H9 (cell line): ENCODE measurements around the gene ERC1. TPM values are rescaled to one million over a fixed set of nuclear protein-coding genes. Genes with fewer than 3 reads are reported as not detected.
"Not testable (repeated sequence)": the region's sequence is repeated elsewhere in the genome, so short reads cannot be mapped to it uniquely, and the experiment has no call there.

Experiments
- DNase-seq: peaks from one replicate; pipeline ENCODE4 v3.0.0-alpha.2; 2017
- H2AFZ ChIP-seq: one replicate; pipeline ENCODE4 v1.6.1; 2013; ENCODE audit warnings: mild to moderate bottlenecking, low read length, control low read depth, moderate library complexity
- H2AK5ac ChIP-seq: 2 replicates; pipeline ENCODE4 v1.6.1; 2013; ENCODE audit warnings: low read length, control low read depth, mixed read lengths; ENCODE audit not compliant: insufficient read length
- H2BK120ac ChIP-seq: one replicate; pipeline ENCODE4 v1.6.1; 2013; ENCODE audit warnings: low read depth, mild to moderate bottlenecking, low read length, control low read depth, inconsistent platforms; ENCODE audit not compliant: poor library complexity, severe bottlenecking
- H2BK12ac ChIP-seq: 2 replicates; pipeline ENCODE4 v1.6.1; 2013; ENCODE audit warnings: low read length, control low read depth, mixed read lengths, low read depth; ENCODE audit not compliant: insufficient read length
- H2BK15ac ChIP-seq: 2 replicates; pipeline ENCODE4 v1.6.1; 2013; ENCODE audit warnings: low read depth, low read length, control low read depth
- H2BK20ac ChIP-seq: one replicate; pipeline ENCODE4 v1.6.1; 2013; ENCODE audit warnings: low read depth, mild to moderate bottlenecking, low read length, control low read depth, inconsistent platforms; ENCODE audit not compliant: poor library complexity, severe bottlenecking
- H2BK5ac ChIP-seq: 2 replicates; pipeline ENCODE4 v1.6.1; 2013; ENCODE audit warnings: low read length, control low read depth, mixed read lengths; ENCODE audit not compliant: insufficient read length
- H3K14ac ChIP-seq: 2 replicates; pipeline ENCODE4 v1.6.1; 2013; ENCODE audit warnings: low read length, control low read depth; ENCODE audit not compliant: insufficient read depth
- H3K18ac ChIP-seq: 2 replicates; pipeline ENCODE4 v1.6.1; 2013; ENCODE audit warnings: low read depth, mild to moderate bottlenecking, mixed read lengths, low read length, control low read depth; ENCODE audit not compliant: insufficient read length
- H3K23ac ChIP-seq: 2 replicates; pipeline ENCODE4 v1.6.1; 2013; ENCODE audit warnings: low read length, control low read depth, mixed read lengths, low read depth; ENCODE audit not compliant: insufficient read length
- H3K23me2 ChIP-seq: 2 replicates; pipeline ENCODE4 v1.6.1; 2013; ENCODE audit warnings: low read depth, mild to moderate bottlenecking, mixed read lengths, low read length, control low read depth; ENCODE audit not compliant: insufficient read length, poor library complexity, severe bottlenecking
- H3K27ac ChIP-seq: 2 replicates; pipeline ENCODE4 v1.5.1; 2013; ENCODE audit warnings: low read length, control low read depth, mixed read lengths, low read depth; ENCODE audit not compliant: insufficient read length
- H3K27me3 ChIP-seq: 2 replicates; pipeline ENCODE4 v1.6.1; 2013; ENCODE audit warnings: low read length, control low read depth, inconsistent platforms; ENCODE audit not compliant: insufficient read depth
- H3K4ac ChIP-seq: 2 replicates; pipeline ENCODE4 v1.6.1; 2013; ENCODE audit warnings: low read depth, mild to moderate bottlenecking, control low read depth, inconsistent platforms, low read length, moderate library complexity
- H3K4me1 ChIP-seq: 2 replicates; pipeline ENCODE4 v1.6.1; 2013; ENCODE audit warnings: low read length, control low read depth, inconsistent platforms; ENCODE audit not compliant: insufficient read depth
- H3K4me2 ChIP-seq: 2 replicates; pipeline ENCODE4 v1.6.1; 2013; ENCODE audit warnings: low read length, control low read depth, mixed read lengths; ENCODE audit not compliant: insufficient read length, insufficient read depth
- H3K56ac ChIP-seq: 2 replicates; pipeline ENCODE4 v1.6.1; 2013; ENCODE audit warnings: low read depth, mild to moderate bottlenecking, mixed read lengths, low read length, control low read depth; ENCODE audit not compliant: insufficient read length
- H3K79me1 ChIP-seq: 2 replicates; pipeline ENCODE4 v1.6.1; 2013; ENCODE audit warnings: low read depth, mild to moderate bottlenecking, moderate library complexity, low read length, control low read depth, inconsistent platforms; ENCODE audit not compliant: insufficient read depth, poor library complexity, severe bottlenecking
- H3K79me2 ChIP-seq: 2 replicates; pipeline ENCODE4 v1.6.1; 2013; ENCODE audit warnings: low read length, control low read depth, inconsistent platforms; ENCODE audit not compliant: insufficient read depth
- H3K9ac ChIP-seq: 2 replicates; pipeline ENCODE4 v1.6.1; 2013; ENCODE audit warnings: low read length, control low read depth, mixed read lengths; ENCODE audit not compliant: insufficient read length; ENCODE audit errors: extremely low read depth
- H3K9me3 ChIP-seq: one replicate; pipeline ENCODE4 v1.6.1; 2013; ENCODE audit warnings: low read depth, low read length, inconsistent platforms; ENCODE audit not compliant: control insufficient read depth
- H3T11ph ChIP-seq: one replicate; pipeline ENCODE4 v1.6.1; 2013; ENCODE audit warnings: mild to moderate bottlenecking, low read length, control low read depth, inconsistent platforms
- H4K20me1 ChIP-seq: one replicate; pipeline ENCODE4 v1.6.1; 2013; ENCODE audit not compliant: control insufficient read depth, insufficient read length, insufficient read depth
- H4K5ac ChIP-seq: 2 replicates; pipeline ENCODE4 v1.6.1; 2013; ENCODE audit warnings: low read depth, mild to moderate bottlenecking, mixed read lengths, low read length, control low read depth; ENCODE audit not compliant: insufficient read length
- H4K8ac ChIP-seq: replicated peaks from 2 replicates; pipeline ENCODE4 v1.6.1; 2013; ENCODE audit warnings: low read length, control low read depth, mixed read lengths, low read depth; ENCODE audit not compliant: insufficient read length
- H4K91ac ChIP-seq: 2 replicates; pipeline ENCODE4 v1.6.1; 2013; ENCODE audit warnings: low read depth, mild to moderate bottlenecking, moderate library complexity, mixed read lengths, low read length, control low read depth; ENCODE audit not compliant: insufficient read length
- H3K27ac Mint-ChIP-seq, 3 experiments: 2 replicates in 2 of 3; 3 replicates in 1 of 3; pipeline ENCODE4 v1.8.0; 2020 to 2021; ENCODE audit warnings: mixed read lengths in 3 of 3, mild to moderate bottlenecking in 1 of 3, moderate library complexity in 1 of 3
- H3K27me3 Mint-ChIP-seq: 2 replicates; pipeline ENCODE4 v1.8.0; 2021; ENCODE audit warnings: low read depth, mild to moderate bottlenecking, moderate library complexity, mixed read lengths
- H3K36me3 Mint-ChIP-seq, 3 experiments: 2 replicates in 2 of 3; 3 replicates in 1 of 3; pipeline ENCODE4 v1.8.0; 2020 to 2021; ENCODE audit warnings: low read depth in 3 of 3, mixed read lengths in 3 of 3; ENCODE audit not compliant: insufficient read depth in 1 of 3
- H3K4me1 Mint-ChIP-seq, 2 experiments: 2 replicates each; pipeline ENCODE4 v1.8.0; 2020; ENCODE audit warnings: mixed read lengths in 2 of 2
- H3K4me3 Mint-ChIP-seq, 2 experiments: 2 replicates in 1 of 2; 3 replicates in 1 of 2; pipeline ENCODE4 v1.8.0; 2020 to 2021; ENCODE audit warnings: mild to moderate bottlenecking in 2 of 2, mixed read lengths in 2 of 2, moderate library complexity in 1 of 2
- H3K9me3 Mint-ChIP-seq, 2 experiments: 2 replicates in 1 of 2; 3 replicates in 1 of 2; pipeline ENCODE4 v1.8.0; 2020; ENCODE audit warnings: mild to moderate bottlenecking in 2 of 2, mixed read lengths in 2 of 2, moderate library complexity in 1 of 2
- WGBS: extraction: QIAGEN DNeasy Blood & Tissue Kit; methylation state at CpG from one replicate; pipeline ENCODE4 v1.1.7; 2013; ENCODE audit warnings: missing lambda C conversion rate, low lambda C conversion rate, mixed read lengths; ENCODE audit not compliant: insufficient read length; ENCODE audit errors: extremely low coverage; 5-methylcytosine and 5-hydroxymethylcytosine counted together
- total RNA-seq: library from RNA; stranded (reverse); gene quantifications from 2 replicates; pipeline ENCODE4 v1.2.1, GENCODE V29; 2021
- TF ChIP-seq, protein P1 (sequence below): fragments of 200-600 bp; sonication (generic); conservative IDR thresholded peaks from 3 replicates; pipeline ENCODE4 v1.8.0; 2021; ENCODE audit warnings: antibody characterized with exemption, mild to moderate bottlenecking

Gene ERC1
- total RNA-seq, 1 experiment from 2014 or later: 51.2 TPM

GRCh38 chr12:1355396-1355795, 364.4 kb downstream of the ERC1 start:
- H4K91ac ChIP-seq: no peak overlapping the region
- no peak overlapping the region for H3K27ac ChIP-seq
- no peaks in the 10 kb centered on the region for H3K4me1 ChIP-seq
- H3K4me2 ChIP-seq: no peak overlapping the region
- no peak overlapping the region for H3K27ac Mint-ChIP-seq
- no peak overlapping the region for H2BK20ac ChIP-seq
- no peak overlapping the region for H3K56ac ChIP-seq
- H3K4me3 Mint-ChIP-seq: no peak overlapping the region
- no peak for DNase-seq
- no peak overlapping the region for H3K18ac ChIP-seq
- no peaks in the 10 kb centered on the region for H4K20me1 ChIP-seq
- no peak overlapping the region for H3K9ac ChIP-seq
- H2AK5ac ChIP-seq: no peak overlapping the region
- no peak overlapping the region for H3K14ac ChIP-seq
- H3K36me3 Mint-ChIP-seq: no peaks in the 10 kb centered on the region
- no peak overlapping the region for H2AFZ ChIP-seq
- H3T11ph ChIP-seq: no peak overlapping the region
- H3K4me1 Mint-ChIP-seq: peaks cover 9% of the 10 kb centered on the region in 2 experiments; a peak in 3 of 4 replicates
- no peaks in the 10 kb centered on the region for H3K27me3 ChIP-seq
- H3K27me3 Mint-ChIP-seq: no peaks in the 10 kb centered on the region
- H3K9me3 Mint-ChIP-seq: no peaks in the 10 kb centered on the region
- H3K23me2 ChIP-seq: no peaks in the 10 kb centered on the region
- no peak overlapping the region for H2BK5ac ChIP-seq
- no peak overlapping the region for H3K4ac ChIP-seq
- no peaks in the 10 kb centered on the region for H3K79me1 ChIP-seq
- no peaks in the 10 kb centered on the region for H3K9me3 ChIP-seq
- H2BK15ac ChIP-seq: no peak overlapping the region
- TF ChIP-seq, protein P1, sequence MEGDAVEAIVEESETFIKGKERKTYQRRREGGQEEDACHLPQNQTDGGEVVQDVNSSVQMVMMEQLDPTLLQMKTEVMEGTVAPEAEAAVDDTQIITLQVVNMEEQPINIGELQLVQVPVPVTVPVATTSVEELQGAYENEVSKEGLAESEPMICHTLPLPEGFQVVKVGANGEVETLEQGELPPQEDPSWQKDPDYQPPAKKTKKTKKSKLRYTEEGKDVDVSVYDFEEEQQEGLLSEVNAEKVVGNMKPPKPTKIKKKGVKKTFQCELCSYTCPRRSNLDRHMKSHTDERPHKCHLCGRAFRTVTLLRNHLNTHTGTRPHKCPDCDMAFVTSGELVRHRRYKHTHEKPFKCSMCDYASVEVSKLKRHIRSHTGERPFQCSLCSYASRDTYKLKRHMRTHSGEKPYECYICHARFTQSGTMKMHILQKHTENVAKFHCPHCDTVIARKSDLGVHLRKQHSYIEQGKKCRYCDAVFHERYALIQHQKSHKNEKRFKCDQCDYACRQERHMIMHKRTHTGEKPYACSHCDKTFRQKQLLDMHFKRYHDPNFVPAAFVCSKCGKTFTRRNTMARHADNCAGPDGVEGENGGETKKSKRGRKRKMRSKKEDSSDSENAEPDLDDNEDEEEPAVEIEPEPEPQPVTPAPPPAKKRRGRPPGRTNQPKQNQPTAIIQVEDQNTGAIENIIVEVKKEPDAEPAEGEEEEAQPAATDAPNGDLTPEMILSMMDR: no peak
- no peak overlapping the region for H2BK120ac ChIP-seq
- H3K23ac ChIP-seq: no peak overlapping the region
- no peak overlapping the region for H2BK12ac ChIP-seq
- WGBS: no CpG with 5 or more reads among the region's 4 CpGs
- H4K8ac ChIP-seq: no peak overlapping the region
- no peak overlapping the region for H4K5ac ChIP-seq
- H3K79me2 ChIP-seq: no peaks in the 10 kb centered on the region

DNA sequence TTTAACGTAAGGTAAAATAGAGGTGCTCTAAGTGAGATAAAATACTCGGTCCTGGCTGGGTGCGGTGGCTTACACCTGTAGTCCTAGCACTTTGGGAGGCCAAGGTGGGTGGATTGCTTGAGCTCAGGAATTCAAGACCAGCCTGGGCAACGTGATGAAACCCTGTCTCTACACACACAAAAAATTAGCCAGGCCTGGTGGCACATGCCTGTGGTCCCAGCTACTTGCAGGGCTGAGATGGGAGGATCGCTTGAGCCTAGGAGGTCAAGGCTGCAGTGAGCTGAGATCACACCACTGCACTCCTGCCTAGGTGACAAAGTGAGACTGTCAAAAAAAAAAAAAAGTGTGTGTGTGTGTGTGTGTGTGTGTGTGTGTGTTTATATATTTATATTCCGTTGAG, 364.8 kb downstream of the ERC1 start:
- H3K79me2 ChIP-seq, H3K14ac ChIP-seq, H3K9me3 ChIP-seq, H3K27me3 Mint-ChIP-seq, H3K56ac ChIP-seq, H4K5ac ChIP-seq, H3K36me3 Mint-ChIP-seq, H3K27ac ChIP-seq, H3K79me1 ChIP-seq, H3K27ac Mint-ChIP-seq, H4K8ac ChIP-seq, H2AK5ac ChIP-seq, H3K4me1 Mint-ChIP-seq, H4K91ac ChIP-seq, H2BK20ac ChIP-seq, H3K23ac ChIP-seq, H3K18ac ChIP-seq, H2BK15ac ChIP-seq, H4K20me1 ChIP-seq, H3K4ac ChIP-seq, H3K4me1 ChIP-seq, H2AFZ ChIP-seq, H3K23me2 ChIP-seq, H3K4me3 Mint-ChIP-seq, H3K9me3 Mint-ChIP-seq, DNase-seq, H2BK12ac ChIP-seq, H3K27me3 ChIP-seq, H3K4me2 ChIP-seq, H2BK5ac ChIP-seq, H2BK120ac ChIP-seq, H3T11ph ChIP-seq, H3K9ac ChIP-seq: not testable (repeated sequence)
- no CpG with 5 or more reads among the region's 6 CpGs for WGBS
